Measurements from ENCODE around the gene GADL1.

DNA sequence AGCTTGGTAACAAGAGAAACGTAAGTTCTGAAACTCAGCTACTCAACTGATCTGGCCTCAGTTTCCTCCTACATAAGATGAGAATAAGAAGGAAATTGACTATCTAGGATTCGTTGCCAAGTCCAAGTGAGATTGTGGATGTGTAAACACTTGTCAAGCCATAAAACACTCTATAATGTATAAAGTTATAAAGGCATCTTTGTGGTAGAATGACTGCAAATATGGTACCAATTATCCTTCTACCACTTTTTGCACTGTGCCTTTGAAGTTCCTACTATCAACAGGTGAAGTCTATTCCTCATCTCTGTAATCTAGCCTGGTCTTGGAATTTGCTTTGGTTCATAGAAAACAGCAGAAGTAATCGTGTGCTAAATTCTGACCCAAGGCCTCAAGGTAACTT is 138.2 kb downstream of the GADL1 start:
- no peak for TF ChIP-seq CTCF (IDR thresholded peaks at IDR 0.05)
- TF ChIP-seq POLR2A (IDR thresholded peaks at IDR 0.05): no peak
